ENCODE data around the gene PDCD6IP. TPM values are rescaled to one million over a fixed set of nuclear protein-coding genes. Genes with fewer than 3 reads are reported as not detected.

Gene PDCD6IP
- total and polyA plus RNA-seq, 2 of the 13 experiments (the other 11 are each of a cell fraction or from before 2014, with no cell fraction given) = 62.5 to 85.6 TPM

DNA sequence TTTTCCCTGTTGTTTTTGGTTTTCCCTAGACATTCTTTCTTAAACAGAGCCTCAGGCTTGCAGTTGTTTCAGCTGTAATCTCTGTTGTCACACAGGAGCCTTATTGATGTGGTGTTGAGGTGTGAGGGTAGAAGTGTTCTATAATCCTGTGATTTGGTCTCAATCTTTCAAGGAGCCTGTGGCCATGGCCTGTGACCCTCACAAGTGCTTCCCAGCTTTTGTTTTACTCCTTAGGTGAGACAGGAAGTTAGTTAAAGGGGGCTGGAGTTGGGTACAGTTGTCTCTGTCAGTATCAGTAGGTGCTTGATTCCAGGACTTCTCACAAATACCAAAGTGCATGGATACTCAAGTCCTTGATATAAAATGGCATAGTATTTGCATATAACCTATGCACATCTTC, 77.2 kb downstream of the PDCD6IP start:
- no peaks in the 10 kb centered on the region for H3K4me1 ChIP-seq (ENCODE audit: insufficient read depth, low read length)
- H3K4me2 ChIP-seq (ENCODE audit: low read depth, low read length) = no peak overlapping the region
- no peak for DNase-seq (ENCODE audit: low spot score)
- no peak overlapping the region for H3K9ac ChIP-seq (ENCODE audit: insufficient read depth, low read depth, low read length)
- BruUV-seq (replicated peaks) = no TSS peak
- POLR2A ChIA-PET = no interaction called here
- intact Hi-C loops (cut with micrococcal nuclease; ENCODE audit: unreplicated experiment) (no loop called here), in situ Hi-C loops (cut with HindIII; ENCODE audit: extremely low pct_ligation_motif_present, low pct_unique_long_range_greater_than_20kb) (no loop called here)
- no peaks in the 10 kb centered on the region for H3K79me2 ChIP-seq (ENCODE audit: insufficient read depth, low read length)
- H3K27me3 ChIP-seq (ENCODE audit: control insufficient read depth in 1 of 2, insufficient read depth in 2 of 2, low read length in 2 of 2) = no peaks in the 10 kb centered on the region
- H3K27ac ChIP-seq (ENCODE audit: extremely low read length, insufficient read depth, low read length) = no peak overlapping the region
- TF ChIP-seq ZNF746 (CRISPR knock-in tag; IDR thresholded peaks at IDR 0.05) (no peak), FOXC1 (CRISPR knock-in tag; IDR thresholded peaks at IDR 0.05; ENCODE audit: borderline replicate concordance) (no peak), ZNF30 (CRISPR knock-in tag; IDR thresholded peaks at IDR 0.05) (no peak), DR1 (CRISPR knock-in tag; IDR thresholded peaks at IDR 0.05) (no peak), SALL2 (CRISPR knock-in tag; IDR thresholded peaks at IDR 0.05) (no peak)
- TF ChIP-seq, protein P1, sequence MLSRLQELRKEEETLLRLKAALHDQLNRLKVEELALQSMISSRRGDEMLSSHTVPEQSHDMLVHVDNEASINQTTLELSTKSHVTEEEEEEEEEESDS (CRISPR knock-in tag; IDR thresholded peaks at IDR 0.05; ENCODE audit: borderline replicate concordance) = no peak
- TF ChIP-seq, protein P2, sequence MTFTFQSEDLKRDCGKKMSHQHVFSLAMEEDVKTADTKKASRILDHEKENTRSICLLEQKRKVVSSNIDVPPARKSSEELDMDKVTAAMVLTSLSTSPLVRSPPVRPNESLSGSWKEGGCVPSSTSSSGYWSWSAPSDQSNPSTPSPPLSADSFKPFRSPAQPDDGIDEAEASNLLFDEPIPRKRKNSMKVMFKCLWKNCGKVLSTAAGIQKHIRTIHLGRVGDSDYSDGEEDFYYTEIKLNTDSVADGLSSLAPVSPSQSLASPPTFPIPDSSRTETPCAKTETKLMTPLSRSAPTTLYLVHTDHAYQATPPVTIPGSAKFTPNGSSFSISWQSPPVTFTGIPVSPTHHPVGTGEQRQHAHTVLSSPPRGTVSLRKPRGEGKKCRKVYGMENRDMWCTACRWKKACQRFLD (CRISPR knock-in tag; IDR thresholded peaks at IDR 0.05; ENCODE audit: borderline replicate concordance) = no peak
- H3K36me3 ChIP-seq (replicated peaks in 1 of 2; ENCODE audit: control insufficient read depth in 1 of 2, insufficient read depth in 2 of 2, low read length in 2 of 2) = no peaks in the 10 kb centered on the region
- no peaks in the 10 kb centered on the region for H4K20me1 ChIP-seq (ENCODE audit: insufficient read depth, low read length)
- CTCF ChIA-PET (ENCODE audit: low intra/inter-chr PET ratio, low total read pairs) = no interaction called here
- no peak overlapping the region for H2AFZ ChIP-seq (ENCODE audit: low read length)
- no peak for FAIRE-seq
- H3K4me3 ChIP-seq (replicated peaks in 1 of 3; ENCODE audit: insufficient read depth in 1 of 3, low read depth in 2 of 3, low read length in 3 of 3) = no peak overlapping the region
- no peaks in the 10 kb centered on the region for H3K9me3 ChIP-seq (ENCODE audit: low read length)
- ATAC-seq = no peak

DNA sequence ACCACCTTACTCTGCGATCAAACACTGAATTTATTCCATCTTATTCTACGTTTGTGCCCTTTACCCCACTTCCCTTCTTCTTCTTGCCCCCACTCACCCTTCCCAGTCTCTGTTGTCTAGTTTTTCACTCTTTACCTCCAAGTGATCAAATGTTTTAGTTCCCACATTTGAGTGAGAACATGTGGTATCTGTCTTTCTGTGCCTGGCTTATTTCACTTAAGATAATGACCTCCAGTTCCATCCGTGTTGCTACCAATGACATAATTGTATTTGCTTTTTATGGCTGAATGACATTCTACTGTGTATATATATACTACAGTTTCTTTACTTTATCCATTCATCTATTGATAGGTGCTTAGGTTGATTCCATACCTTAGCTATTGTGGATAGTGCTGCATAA, 78.8 kb downstream of the PDCD6IP start:
- Histone ChIP-seq H3K27ac (ENCODE audit: extremely low read length, insufficient read depth, low read length) (no peak overlapping the region), H3K4me3 (replicated peaks in 1 of 3; ENCODE audit: insufficient read depth in 1 of 3, low read depth in 2 of 3, low read length in 3 of 3) (no peak overlapping the region), H3K27me3 (ENCODE audit: control insufficient read depth in 1 of 2, insufficient read depth in 2 of 2, low read length in 2 of 2) (no peaks in the 10 kb centered on the region), H3K9me3 (ENCODE audit: low read length) (no peaks in the 10 kb centered on the region), H3K4me2 (ENCODE audit: low read depth, low read length) (no peak overlapping the region), H3K4me1 (ENCODE audit: insufficient read depth, low read length) (no peaks in the 10 kb centered on the region), H2AFZ (ENCODE audit: low read length) (no peak overlapping the region), H3K79me2 (ENCODE audit: insufficient read depth, low read length) (no peaks in the 10 kb centered on the region), H3K36me3 (replicated peaks in 1 of 2; ENCODE audit: control insufficient read depth in 1 of 2, insufficient read depth in 2 of 2, low read length in 2 of 2) (no peaks in the 10 kb centered on the region), H4K20me1 (ENCODE audit: insufficient read depth, low read length) (no peaks in the 10 kb centered on the region), H3K9ac (ENCODE audit: insufficient read depth, low read depth, low read length) (no peak overlapping the region)
- no TSS peak for BruUV-seq (replicated peaks)
- POLR2A ChIA-PET = no interaction called here
- intact Hi-C loops (cut with micrococcal nuclease; ENCODE audit: unreplicated experiment) (no loop called here), in situ Hi-C loops (cut with HindIII; ENCODE audit: extremely low pct_ligation_motif_present, low pct_unique_long_range_greater_than_20kb) (no loop called here)
- WGBS (ENCODE audit: low lambda C conversion rate) = 46% methylated on average over 3 of the region's 3 CpGs
- FAIRE-seq (no peak), ATAC-seq (no peak), DNase-seq (ENCODE audit: low spot score) (no peak)
- TF ChIP-seq ZNF138 (CRISPR knock-in tag; IDR thresholded peaks at IDR 0.05; ENCODE audit: low read depth) = no peak
- no peak for TF ChIP-seq CCAR2 (optimal IDR thresholded peaks at IDR 0.05; ENCODE audit: low read depth, low read length)
- TF ChIP-seq ZNF770 (CRISPR knock-in tag; IDR thresholded peaks at IDR 0.05) = no peak
- no peak for TF ChIP-seq PITX1 (CRISPR knock-in tag; IDR thresholded peaks at IDR 0.05)
- TF ChIP-seq, protein P3, sequence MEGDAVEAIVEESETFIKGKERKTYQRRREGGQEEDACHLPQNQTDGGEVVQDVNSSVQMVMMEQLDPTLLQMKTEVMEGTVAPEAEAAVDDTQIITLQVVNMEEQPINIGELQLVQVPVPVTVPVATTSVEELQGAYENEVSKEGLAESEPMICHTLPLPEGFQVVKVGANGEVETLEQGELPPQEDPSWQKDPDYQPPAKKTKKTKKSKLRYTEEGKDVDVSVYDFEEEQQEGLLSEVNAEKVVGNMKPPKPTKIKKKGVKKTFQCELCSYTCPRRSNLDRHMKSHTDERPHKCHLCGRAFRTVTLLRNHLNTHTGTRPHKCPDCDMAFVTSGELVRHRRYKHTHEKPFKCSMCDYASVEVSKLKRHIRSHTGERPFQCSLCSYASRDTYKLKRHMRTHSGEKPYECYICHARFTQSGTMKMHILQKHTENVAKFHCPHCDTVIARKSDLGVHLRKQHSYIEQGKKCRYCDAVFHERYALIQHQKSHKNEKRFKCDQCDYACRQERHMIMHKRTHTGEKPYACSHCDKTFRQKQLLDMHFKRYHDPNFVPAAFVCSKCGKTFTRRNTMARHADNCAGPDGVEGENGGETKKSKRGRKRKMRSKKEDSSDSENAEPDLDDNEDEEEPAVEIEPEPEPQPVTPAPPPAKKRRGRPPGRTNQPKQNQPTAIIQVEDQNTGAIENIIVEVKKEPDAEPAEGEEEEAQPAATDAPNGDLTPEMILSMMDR (CRISPR knock-in tag; IDR thresholded peaks at IDR 0.05) = no peak
- TF ChIP-seq NFKBIZ (CRISPR knock-in tag; IDR thresholded peaks at IDR 0.05) = no peak
- TF ChIP-seq MAFG (CRISPR knock-in tag; IDR thresholded peaks at IDR 0.05) = no peak
- TF ChIP-seq CBX2 (IDR thresholded peaks at IDR 0.05; ENCODE audit: low read depth, low read length) = no peak
- TF ChIP-seq CBX2 (CRISPR knock-in tag; IDR thresholded peaks at IDR 0.05; ENCODE audit: low read depth) = no peak
- CTCF ChIA-PET (ENCODE audit: low intra/inter-chr PET ratio, low total read pairs) = no interaction called here
